HG02623 (cell line): ENCODE data around the gene ARHGAP19.
A peak's percentile ranks its signal among the peaks of the same experiment; 100 is the strongest.

Experiments used
- ATAC-seq: cut with Tn5 transposase; IDR thresholded peaks from one replicate; pipeline ENCODE4 v1.9.1; 2021; ENCODE audit warnings: moderate library complexity; ENCODE audit not compliant: unreplicated experiment

Gene ARHGAP19

DNA sequence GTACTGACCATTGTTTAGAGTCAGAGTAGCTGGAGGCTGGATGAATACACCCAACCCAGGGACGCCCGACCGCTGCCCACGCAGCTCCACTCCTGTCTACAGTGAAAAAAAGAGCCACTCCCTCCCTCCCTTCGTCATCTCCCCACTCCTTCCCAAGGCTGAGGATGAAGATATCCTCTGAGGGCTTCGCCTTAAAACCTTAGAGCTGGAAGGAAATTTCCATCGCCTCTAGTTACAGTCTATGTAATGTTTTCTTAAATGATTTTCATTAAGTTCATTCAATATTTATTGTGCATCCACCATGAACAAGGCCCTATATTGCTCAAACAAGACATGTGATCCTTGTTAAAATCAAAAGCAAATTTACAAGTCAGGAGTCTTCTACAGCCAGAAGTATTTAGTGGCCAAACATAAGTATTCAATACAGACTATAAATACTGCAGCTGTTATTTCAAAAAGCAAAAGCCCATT lies 95.4 kb downstream of the ARHGAP19 start:
- ATAC-seq, result no peak

DNA sequence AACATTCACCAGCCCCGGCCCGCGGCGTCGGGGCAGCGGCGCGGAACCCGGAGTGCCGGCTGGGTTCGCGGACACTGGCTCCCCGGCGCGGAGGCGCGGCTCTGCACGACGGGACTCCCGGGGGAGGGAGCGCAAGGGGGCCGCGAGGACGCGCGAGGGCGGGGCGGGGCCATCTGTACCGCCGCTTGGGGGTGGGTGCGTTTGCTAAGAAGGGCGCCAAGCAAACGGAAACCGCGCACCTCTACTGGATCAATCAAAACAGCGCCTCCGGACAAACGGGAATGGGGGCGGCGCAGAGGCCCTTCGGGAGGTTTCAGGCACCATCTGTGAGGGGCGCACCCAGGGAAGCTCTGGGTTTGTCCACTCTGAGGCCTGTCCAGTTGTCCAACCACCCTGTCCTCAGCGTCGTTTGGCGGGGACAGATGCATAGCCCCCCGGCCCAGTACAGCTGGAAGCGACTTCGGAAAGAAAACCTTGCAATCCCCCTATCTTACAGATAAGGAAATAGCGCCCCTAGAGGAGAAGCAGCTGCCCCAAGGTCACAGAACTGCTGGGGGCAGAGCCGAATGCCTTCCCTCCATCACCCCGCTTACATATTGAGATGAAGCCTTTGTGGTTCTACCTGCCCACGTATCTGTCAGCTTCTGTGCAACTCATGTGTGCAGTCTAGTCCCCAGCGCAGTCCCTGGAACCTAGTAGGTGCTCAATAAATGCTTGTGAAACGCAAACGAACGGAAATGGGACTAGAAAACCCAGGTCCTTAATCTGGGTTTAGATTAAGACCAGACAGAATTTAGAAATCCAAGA lies 96.0 kb downstream of the ARHGAP19 start:
- ATAC-seq, result peak; percentile 56

DNA sequence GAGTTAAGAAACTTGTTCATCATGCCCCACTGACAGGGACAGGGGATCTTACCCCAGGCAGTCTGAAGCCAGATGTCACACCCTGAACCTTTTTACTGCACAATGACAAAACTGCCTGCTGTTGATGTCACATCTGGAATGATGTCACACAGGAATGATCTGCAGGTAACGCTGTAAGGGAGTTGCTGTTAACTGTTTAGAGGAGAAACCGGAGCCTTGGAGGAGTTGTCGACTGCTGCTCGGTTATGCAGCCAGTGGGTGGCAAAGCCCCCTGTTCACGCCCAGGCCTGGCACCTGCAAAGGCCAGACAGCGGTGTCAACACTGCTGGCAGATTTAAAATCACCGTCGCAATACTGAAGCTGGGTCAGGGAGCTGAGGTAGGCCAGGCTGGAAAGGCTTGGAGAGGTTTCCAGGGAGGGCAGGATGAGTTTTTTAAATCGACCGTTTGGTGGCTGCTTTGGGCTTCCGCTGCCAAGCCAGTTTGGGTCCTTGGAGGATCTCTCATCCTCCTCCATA lies 96.7 kb downstream of the ARHGAP19 start:
- no peak for ATAC-seq

DNA sequence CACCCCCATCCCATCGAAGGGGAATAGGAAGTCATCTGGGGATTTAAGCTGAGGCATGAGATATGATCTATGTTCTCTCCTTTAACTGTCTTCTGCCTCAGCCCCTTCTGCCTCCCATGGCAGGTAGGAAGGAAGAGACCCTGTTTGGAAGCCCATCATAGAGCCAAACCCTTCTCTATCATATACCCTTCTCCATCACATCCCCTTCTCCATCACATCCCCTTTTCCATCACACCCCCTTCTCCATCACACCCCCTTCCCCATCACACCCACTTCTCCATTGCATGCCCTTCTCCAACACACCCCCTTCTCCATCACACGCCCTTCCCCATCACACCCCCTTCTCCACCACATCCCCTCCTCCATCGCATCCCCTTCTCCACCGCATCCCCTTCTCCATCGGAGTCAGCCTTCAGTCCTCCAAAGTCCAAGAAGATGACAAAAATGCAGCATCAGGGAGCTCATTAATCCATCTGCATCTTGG lies 99.4 kb downstream of the ARHGAP19 start:
- ATAC-seq, result no peak

DNA sequence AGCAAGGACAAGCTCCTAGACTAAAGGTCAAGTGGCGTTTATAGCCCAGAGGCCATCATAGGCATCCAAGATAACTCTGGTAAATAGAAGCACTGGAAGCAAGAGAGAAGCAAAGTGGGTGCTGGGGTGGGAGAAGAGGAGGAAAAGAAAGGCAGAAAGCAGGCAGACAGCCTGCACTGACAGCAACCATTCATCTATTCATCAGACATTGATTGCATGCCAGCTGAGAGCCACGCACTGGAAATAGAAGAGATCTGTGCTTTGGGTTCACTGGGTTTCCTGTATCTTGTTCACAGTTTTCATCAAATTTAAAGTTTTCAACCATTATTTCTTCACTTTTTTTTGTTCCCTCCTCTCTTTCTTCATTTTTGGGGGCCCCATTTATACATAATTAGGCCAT lies 102.0 kb downstream of the ARHGAP19 start:
- ATAC-seq, result no peak

DNA sequence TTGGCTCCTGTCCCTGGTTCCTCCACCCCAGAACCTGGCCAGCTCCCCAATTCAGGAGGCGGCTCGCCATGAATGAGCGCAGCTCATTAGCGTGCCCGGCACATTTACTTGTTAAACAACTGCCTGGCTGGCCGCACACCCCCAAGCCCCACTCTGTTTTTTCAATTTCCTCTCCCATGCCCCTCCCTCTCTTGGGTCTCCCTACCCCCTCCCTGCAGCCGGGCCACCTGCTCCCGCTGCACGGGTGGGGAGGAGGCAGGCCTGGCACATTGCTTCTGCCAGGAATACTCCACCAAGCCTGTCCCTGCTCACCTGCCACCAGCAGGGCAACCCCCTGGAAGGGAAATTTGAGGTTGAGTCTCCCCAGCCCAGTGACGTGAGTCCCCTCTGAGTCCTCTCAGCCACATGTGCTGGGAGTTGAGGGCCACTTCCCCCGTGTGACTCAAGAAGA lies 104.2 kb downstream of the ARHGAP19 start:
- no peak for ATAC-seq

DNA sequence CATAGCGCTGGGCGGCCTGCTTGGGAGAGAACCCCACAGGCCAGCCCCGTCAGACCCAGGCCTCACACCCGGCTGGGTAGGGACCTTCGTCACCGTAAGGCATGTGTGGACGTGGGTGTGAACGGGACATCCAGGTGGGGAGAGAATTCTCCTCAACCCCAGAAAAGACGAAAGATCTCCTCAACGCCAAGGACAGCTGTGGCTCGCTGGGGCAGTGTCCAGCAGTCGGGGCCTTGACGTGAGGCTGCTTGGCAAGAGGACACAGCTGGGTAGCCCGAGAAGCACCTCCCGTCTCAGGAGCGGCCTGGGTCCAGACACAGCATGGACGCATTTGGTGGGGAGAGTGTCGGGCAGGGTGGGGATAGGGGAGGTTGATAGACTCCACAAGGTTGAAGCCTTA lies 105.5 kb downstream of the ARHGAP19 start:
- no peak for ATAC-seq

DNA sequence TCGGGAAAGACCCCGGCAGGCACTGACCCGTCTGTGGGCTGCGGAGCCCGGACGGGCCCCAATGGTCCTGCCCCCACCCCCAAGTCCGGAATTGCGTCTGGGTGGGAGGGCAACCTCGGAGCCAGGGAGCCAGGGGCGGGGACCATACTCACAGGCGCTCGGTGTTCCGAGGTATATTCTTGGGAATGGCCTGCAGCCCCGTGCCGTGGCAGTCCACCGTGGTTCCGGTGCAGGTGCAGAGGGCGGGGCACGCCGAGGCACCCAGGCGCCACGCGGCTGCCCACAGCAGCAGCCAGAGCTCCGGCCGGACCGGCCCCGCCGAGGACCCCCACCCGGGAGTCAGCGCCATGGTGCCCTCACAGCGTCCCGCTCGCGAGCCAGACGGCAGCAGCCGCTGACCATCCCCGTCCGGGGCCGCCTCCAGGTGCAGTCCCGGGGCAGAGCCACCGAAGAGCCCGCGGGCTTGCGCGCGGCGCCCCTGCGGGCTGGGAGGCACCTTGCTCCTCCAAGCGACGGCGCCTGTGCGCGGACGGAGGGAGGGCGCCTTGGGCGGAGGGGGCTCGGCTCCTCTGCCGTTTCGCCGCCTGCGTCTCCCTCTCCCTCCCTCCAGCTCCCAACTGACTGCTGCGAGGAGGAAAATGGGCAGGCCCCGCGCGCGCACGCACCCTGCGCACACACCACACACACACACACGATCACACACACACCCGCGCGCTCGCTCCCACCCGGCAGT lies 106.9 kb downstream of the ARHGAP19 start, which contains the start of gene SLIT1:
Gene SLIT1 (minus strand): TSS at position 634 of the 733 bp plus-strand sequence. CDS start 285 bp downstream, at position 349.
- ATAC-seq, result no peak

DNA sequence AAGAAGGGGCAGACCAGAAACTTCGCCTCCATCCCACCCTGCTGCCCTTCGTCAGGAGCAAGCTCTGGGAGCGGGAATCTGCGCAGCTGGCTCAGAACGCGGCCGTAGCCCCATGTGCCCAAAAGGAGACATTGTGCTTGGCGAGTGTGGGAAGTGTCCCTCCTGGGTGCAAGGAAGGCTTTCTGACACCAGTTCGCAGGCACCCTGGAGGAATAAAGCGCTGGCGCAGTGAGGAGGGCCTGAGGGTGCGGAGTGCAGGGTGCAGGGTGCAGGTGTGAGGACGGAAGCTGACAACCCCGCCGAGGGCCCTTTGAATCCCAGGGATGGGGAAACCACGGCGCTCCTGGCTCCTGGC lies 107.5 kb downstream of the ARHGAP19 start:
- ATAC-seq, result no peak

DNA sequence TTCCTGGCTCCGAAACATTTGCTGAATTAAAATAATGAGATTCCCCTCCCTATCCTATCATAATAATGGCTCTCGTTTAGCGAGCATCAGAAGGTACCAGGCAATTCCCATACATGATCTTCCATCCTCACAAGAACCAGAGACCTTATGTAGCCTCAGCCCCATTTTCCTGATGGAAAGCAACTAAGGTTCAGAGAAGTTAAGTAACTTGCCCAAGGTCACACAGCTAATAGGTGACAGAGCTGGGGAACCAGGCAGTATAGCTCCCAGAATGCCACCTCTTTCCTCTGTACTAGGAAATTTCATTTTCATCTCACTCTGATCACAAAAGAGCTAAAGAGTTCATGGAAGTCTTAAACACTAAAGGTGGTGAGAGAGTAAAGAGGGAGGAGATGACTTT lies 109.1 kb downstream of the ARHGAP19 start:
- ATAC-seq, result no peak

DNA sequence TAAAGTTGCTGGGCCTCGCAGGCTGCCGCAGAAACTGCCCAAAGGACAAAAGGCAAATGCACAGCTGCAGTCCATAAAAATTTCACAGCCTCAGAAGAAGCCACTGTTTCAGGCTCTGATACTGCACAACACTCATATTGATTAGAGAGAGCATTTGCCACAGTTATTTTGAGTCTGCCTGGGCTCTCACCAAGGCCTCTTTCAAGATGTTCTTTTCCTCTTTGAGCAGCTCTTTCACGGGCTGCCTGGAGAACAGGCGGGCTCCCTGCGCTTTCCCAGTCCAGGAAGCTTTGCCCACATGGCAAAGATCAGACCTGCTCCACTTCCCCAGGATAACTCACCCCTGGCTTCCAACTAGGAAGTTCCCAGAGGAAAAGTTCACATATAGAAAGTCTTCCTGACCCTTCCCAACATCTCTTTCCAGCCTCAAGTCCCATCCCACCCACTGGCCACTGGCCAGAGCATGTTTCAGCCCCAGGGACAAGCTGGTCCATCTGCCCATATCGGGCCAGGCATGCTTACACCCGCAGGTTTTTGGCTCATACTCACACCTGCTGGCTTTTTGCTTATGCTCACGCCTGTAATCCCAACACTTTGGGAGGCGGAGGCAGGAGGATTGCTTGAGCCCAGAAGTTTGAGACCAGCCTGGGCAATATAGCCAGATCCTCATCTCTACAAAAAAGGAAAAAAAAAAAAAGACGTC lies 110.0 kb downstream of the ARHGAP19 start:
- no peak for ATAC-seq

DNA sequence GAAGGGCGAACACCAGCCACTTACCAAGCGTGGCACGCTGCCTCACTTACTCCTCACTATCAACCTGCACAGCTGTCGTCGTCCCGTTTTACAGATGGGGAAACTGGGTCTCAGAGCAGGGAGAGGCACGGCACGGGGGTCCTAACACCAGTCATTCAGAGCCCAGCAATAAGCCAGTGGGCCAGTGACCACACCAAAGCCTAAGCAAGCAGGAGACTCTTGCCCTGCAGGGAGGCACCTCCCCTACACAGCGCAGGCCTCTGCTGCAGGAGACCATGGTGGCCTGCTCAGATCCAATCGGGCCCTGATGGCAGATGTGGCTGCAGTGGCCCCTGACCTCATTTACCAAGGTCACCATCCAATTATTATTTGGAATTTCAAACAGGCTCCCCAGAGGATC lies 111.5 kb downstream of the ARHGAP19 start:
- ATAC-seq, result no peak

DNA sequence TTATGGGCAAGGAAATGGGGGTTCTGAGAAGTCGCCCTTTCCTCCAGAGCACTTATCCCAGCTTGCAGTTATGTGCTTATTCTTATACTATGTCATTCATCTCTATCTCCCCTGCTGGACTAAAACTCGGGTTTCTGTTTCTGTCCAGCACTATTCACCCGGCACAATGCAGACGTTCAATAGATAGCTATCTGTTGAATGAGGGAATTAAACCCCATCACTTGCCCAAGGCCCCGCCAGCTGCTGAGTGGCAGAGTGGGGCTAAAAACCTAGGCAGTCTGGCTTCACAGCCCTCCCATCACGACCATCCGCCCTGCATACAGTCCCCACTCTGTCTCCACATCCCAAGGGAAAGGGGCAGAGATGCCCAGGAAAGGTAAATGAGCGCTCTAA lies 112.1 kb downstream of the ARHGAP19 start:
- ATAC-seq, result no peak

DNA sequence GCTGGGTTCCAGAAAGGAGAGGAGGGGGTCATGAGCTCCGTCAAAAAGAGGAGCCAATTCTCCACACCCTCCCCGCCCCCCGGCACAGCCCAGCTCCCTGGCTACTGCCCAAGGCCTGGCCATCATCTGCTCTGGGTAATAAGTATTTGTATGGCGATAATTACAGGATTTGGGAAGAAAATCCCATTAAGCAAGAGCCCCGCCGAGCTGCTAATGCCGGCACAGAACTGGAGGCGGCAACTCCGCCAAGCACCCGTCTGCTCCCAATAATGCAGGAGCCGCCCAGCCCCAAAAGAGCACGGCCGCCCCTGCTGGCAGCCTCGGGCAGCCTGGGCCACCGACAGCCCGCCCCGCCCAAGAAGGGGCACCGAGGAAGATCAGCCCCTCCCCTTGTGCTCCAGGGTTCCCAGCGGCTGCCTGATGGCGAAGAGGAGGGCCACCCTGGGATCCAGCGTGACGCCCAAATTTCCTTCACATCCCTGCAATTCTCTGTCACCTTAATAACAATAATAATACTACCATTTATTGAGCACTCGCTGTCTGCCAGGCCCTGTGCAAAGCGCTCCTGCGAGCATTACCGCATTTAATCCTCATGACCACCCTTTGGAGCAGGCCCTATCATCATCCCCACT lies 112.6 kb downstream of the ARHGAP19 start:
- no peak for ATAC-seq

DNA sequence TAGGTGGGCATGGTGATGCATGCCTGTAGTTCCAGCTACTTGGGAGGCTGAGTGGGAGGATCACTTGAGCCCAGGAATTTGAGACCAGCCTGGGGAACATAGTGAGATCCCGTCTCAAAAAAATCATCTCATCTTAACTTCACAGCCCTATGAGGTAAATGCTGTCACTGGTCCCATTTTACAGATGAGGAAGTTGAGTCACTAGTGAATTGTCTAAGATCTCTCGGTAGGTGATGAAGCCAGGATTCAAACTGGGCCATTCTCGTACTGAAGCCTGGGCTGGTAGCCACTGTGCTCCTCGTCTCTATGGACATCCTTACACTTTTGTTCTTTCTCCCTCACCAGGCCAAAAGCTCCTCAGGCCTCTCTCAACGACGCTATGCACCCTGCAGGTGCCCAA lies 113.1 kb downstream of the ARHGAP19 start:
- no peak for ATAC-seq

DNA sequence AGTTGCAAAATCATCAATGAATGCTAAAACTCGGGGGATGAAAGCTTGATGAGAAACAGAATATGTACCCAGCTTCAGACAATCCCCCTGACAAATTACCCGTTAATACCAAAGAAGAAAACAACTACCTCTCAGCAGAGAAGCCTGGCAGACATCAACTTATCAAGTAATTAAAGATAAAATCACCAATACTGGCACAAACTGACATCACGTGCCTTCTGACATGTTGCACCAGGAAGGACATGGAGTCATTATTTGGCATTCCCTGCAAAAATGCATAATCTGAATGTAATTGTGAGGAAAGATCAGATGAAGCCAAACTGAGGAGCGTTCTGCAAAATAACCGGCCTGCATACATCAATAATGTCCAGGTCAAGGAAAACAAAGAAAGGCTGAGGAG lies 114.4 kb downstream of the ARHGAP19 start:
- no peak for ATAC-seq

DNA sequence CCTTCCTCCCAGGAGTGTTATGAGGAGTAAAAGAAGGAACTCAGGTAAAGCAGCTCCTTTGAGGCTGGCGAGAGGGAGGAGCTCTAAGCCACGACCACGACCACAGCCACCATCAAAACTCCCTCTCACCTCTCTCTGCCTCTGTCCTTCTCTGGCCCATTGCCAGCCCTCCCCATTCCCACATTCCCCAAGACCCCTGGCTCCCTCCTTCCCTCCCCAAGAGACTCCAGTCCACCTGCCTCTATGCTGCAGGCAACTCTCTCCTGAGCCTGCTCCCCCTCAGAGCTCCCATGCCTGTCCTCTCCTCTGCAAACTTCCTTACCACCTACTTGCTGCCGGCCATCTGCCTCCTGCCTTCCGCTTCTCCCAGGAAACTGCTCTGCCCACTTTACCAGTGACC lies 116.2 kb downstream of the ARHGAP19 start:
- ATAC-seq, result no peak

DNA sequence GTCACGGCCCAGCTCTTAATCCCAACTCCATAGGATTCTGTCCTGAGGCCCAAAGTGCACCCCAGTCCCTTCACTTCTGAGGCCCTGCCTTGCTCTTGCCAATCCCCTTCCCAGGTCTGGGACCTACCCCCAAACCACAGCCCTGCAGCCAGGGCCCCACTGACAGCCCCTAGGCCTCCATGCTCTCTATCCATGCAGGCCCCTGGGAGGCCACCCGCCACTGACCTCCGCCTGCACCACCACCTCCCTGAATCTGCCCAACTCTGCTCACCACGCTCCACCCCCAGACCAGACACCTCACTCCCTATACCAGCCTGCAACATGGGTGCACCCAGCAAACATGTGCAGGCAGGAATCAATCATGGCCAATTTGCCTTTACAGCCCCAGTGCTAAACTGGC lies 116.9 kb downstream of the ARHGAP19 start:
- ATAC-seq, result no peak

DNA sequence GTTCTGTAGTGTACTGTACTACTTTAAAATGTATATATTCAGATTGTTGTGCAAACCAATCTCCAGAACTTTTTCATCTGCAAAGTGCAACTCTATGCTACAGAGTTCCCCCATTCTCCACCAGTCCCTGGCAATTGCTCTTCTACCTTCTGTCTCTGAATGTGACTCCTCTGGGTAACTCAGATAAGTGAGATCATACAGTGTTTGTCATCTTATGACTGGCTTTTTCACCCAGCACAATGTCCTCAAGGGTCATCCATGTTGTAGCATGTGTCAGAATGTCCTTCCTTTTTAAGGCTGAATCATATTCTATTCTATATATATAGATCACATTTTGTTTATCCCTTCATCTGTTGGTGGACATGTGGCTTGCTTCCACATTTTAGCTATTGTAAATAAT lies 117.5 kb downstream of the ARHGAP19 start:
- no peak for ATAC-seq

DNA sequence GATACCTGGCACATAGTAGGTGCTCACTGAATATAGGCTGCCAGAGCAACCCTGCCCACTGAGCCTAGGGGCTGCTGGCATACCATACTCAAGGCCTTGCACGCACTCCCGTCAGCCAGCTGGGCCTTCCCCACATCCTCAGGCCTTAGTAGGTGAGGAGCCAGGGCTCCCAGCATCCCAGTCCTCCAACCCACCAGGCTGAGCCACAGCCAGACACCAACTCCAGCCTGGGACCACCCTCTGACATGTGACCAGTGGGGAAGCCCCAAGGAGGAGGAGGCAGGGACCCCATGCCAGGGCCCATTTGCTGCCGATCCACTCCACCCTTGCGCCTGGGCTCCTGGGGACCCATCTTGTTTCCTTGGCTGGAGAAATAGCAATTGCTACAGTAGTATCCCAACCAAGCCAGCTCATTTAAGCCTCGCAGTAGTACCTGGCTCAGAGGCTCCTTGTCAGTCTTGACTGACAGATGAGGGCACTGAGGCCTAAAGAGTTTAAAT lies 118.1 kb downstream of the ARHGAP19 start:
- ATAC-seq, result no peak

DNA sequence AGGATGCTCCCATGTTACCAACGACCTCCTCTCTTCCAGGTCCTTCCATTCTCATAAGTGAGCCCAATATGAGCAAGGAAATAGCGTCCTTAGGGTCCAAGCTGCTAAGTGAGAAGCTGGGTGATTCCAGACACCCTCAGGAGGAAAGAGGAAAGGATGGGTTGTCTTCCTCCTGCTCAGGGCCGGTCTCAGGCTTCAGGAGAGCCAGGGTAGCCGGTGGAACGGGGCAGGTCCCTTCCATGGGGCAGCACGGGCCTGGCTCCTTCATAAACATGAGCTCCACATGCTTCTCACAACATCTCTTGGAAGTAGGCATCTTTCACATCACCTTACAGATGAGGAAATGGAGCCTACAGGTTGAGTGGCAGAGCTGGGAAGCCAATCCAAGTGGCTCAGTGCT lies 119.4 kb downstream of the ARHGAP19 start:
- ATAC-seq, result no peak
